HTR-8/SVneo (cell line): ENCODE data around the gene SNHG17.
"Not testable (repeated sequence)": the region's sequence is repeated elsewhere in the genome, so short reads cannot be mapped to it uniquely, and the experiment has no call there.

Source experiments
- DNase-seq: peaks from one replicate; pipeline ENCODE4 v3.0.0; 2011; ENCODE audit warnings: low spot score, mixed read lengths; ENCODE audit not compliant: insufficient read length
- FAIRE-seq: peaks from 2 replicates; lab custom pipeline; 2011; peaks lifted over from hg19 to GRCh38; lab: Jason Lieb, UNC

SNHG17 gene

GRCh38 chr20:38424401-38424800 is 10.7 kb downstream of the SNHG17 start:
- no peak for DNase-seq
- no peak for FAIRE-seq

GRCh38 chr20:38423541-38423940 is 11.6 kb downstream of the SNHG17 start:
- no peak for DNase-seq
- FAIRE-seq = peak; percentile 52

- no peak for DNase-seq
- FAIRE-seq = no peak
Observed at GRCh38 chr20:38421915-38422314, 13.2 kb downstream of the SNHG17 start.

- DNase-seq (no peak), FAIRE-seq (peak; percentile 54)
Observed at GRCh38 chr20:38420388-38421085, 14.6 kb downstream of the SNHG17 start.

GRCh38 chr20:38418509-38419204 is 16.5 kb downstream of the SNHG17 start:
- FAIRE-seq (peak; percentile 89), DNase-seq (no peak)

- no peak for DNase-seq
- no peak for FAIRE-seq
Observed at GRCh38 chr20:38414769-38415450, 20.2 kb downstream of the SNHG17 start.

- no peak for FAIRE-seq
Observed at GRCh38 chr20:38412877-38413577, 22.1 kb downstream of the SNHG17 start.

GRCh38 chr20:38407822-38408221 is 27.3 kb downstream of the SNHG17 start:
- FAIRE-seq, DNase-seq: not testable (repeated sequence)

More at GRCh38 chr20:38412877-38413577, 22.1 kb downstream of the SNHG17 start:
- DNase-seq = no peak

- DNase-seq (no peak), FAIRE-seq (no peak)
Observed at GRCh38 chr20:38407321-38407720, 27.8 kb downstream of the SNHG17 start.

GRCh38 chr20:38406476-38406875 is 28.7 kb downstream of the SNHG17 start:
- FAIRE-seq (no peak), DNase-seq (no peak)

- DNase-seq (no peak), FAIRE-seq (peak; percentile 44)
Observed at GRCh38 chr20:38405132-38405531, 30.0 kb downstream of the SNHG17 start.

- FAIRE-seq (no peak), DNase-seq (no peak)
Observed at GRCh38 chr20:38404016-38404415, 31.1 kb downstream of the SNHG17 start.

GRCh38 chr20:38402816-38403215 is 32.3 kb downstream of the SNHG17 start:
- FAIRE-seq = no peak
- no peak for DNase-seq

GRCh38 chr20:38402089-38402488 is 33.0 kb downstream of the SNHG17 start:
- DNase-seq (no peak), FAIRE-seq (peak; percentile 80)

- not testable (repeated sequence) for DNase-seq, FAIRE-seq
Observed at GRCh38 chr20:38395751-38396395, 39.3 kb downstream of the SNHG17 start.

GRCh38 chr20:38395165-38395564 is 40.0 kb downstream of the SNHG17 start:
- DNase-seq (no peak), FAIRE-seq (peak; percentile 63)

- DNase-seq = no peak
- no peak for FAIRE-seq
Observed at GRCh38 chr20:38393259-38393658, 41.9 kb downstream of the SNHG17 start.

GRCh38 chr20:38392356-38392755 is 42.8 kb downstream of the SNHG17 start:
- FAIRE-seq (peak; percentile 46), DNase-seq (no peak)

GRCh38 chr20:38387953-38388352 is 47.2 kb downstream of the SNHG17 start:
- DNase-seq = no peak
- FAIRE-seq = no peak

GRCh38 chr20:38386851-38387250 is 48.3 kb downstream of the SNHG17 start:
- DNase-seq (no peak), FAIRE-seq (peak; percentile 60)
